ENCODE measurements around the gene IRX2. TPM values are rescaled to one million over a fixed set of nuclear protein-coding genes. Genes with fewer than 3 reads are reported as not detected.

IRX2 gene
- total RNA-seq, 4 donors from 2014 or later: 2.5 to 7.6 (median 5.5) TPM

- H3K4me3 ChIP-seq (replicated peaks in 1 of 3): no peak overlapping the region
- H3K36me3 ChIP-seq: no peaks in the 10 kb centered on the region
- H3K9me3 ChIP-seq: no peaks in the 10 kb centered on the region
- H3K27ac ChIP-seq: no peak overlapping the region
- intact Hi-C loops (cut with DNase I): no loop called here
- TF ChIP-seq POLR2A (IDR thresholded peaks at IDR 0.05): no peak
- no peak for TF ChIP-seq CTCF (IDR thresholded peaks at IDR 0.05)
- WGBS, 2 donors: 20 to 27% methylated on average over 8 to 40 of the region's 86 CpGs
- peaks cover 9 to 14% of the 10 kb centered on the region in 2 donors for H3K4me1 ChIP-seq
- DNase-seq: no peak
- H3K27me3 ChIP-seq: peaks cover 6% of the 10 kb centered on the region
Measured at GRCh38 chr5:2748179-2748860, 3.2 kb downstream of the IRX2 start.

GRCh38 chr5:2747363-2748162 lies 3.9 kb downstream of the IRX2 start:
- no peak for TF ChIP-seq POLR2A (IDR thresholded peaks at IDR 0.05)
- Histone ChIP-seq H3K4me1 (peaks cover 5 to 14% of the 10 kb centered on the region in 2 donors), H3K27me3 (peaks cover 6% of the 10 kb centered on the region), H3K4me3 (replicated peaks in 1 of 3) (no peak overlapping the region), H3K27ac (no peak overlapping the region), H3K9me3 (no peaks in the 10 kb centered on the region), H3K36me3 (no peaks in the 10 kb centered on the region)
- DNase-seq: no peak
- WGBS, 2 donors: 38 to 43% methylated on average over 25 to 26 of the region's 26 CpGs
- intact Hi-C loops (cut with DNase I): no loop called here

GRCh38 chr5:2746561-2747032 lies 4.9 kb downstream of the IRX2 start:
- H3K27me3 ChIP-seq: peaks cover 6% of the 10 kb centered on the region
- intact Hi-C loops (cut with DNase I): no loop called here
- no peaks in the 10 kb centered on the region for H3K36me3 ChIP-seq
- H3K27ac ChIP-seq: no peak overlapping the region
- H3K9me3 ChIP-seq: no peaks in the 10 kb centered on the region
- WGBS, 2 donors: 31 to 47% methylated on average over 3 of the region's 3 CpGs
- peaks cover 4 to 14% of the 10 kb centered on the region in 2 donors for H3K4me1 ChIP-seq
- no peak for TF ChIP-seq CTCF (IDR thresholded peaks at IDR 0.05)
- no peak for TF ChIP-seq POLR2A (IDR thresholded peaks at IDR 0.05)
- no peak for DNase-seq
- H3K4me3 ChIP-seq (replicated peaks in 1 of 3): no peak overlapping the region

GRCh38 chr5:2744485-2744884 lies 7.0 kb downstream of the IRX2 start:
- TF ChIP-seq CTCF (IDR thresholded peaks at IDR 0.05) (no peak), POLR2A (IDR thresholded peaks at IDR 0.05) (no peak)
- Histone ChIP-seq H3K27me3 (peaks cover 7% of the 10 kb centered on the region), H3K4me3 (replicated peaks in 1 of 3) (no peak overlapping the region), H3K9me3 (no peaks in the 10 kb centered on the region), H3K27ac (no peak overlapping the region), H3K4me1 (peaks cover 0 to 3% of the 10 kb centered on the region in 2 donors), H3K36me3 (no peaks in the 10 kb centered on the region)
- intact Hi-C loops (cut with DNase I): no loop called here
- DNase-seq: no peak
- 68 to 77% methylated on average over 2 of the region's 2 CpGs for WGBS, 2 donors

GRCh38 chr5:2742921-2743679 lies 8.4 kb downstream of the IRX2 start:
- TF ChIP-seq POLR2A (IDR thresholded peaks at IDR 0.05) (no peak), CTCF (IDR thresholded peaks at IDR 0.05) (no peak)
- WGBS, 2 donors: 16 to 27% methylated on average over 37 to 48 of the region's 55 CpGs
- Histone ChIP-seq H3K4me1 (peaks cover 0 to 9% of the 10 kb centered on the region in 2 donors), H3K36me3 (no peaks in the 10 kb centered on the region), H3K27me3 (peaks cover 11% of the 10 kb centered on the region), H3K4me3 (replicated peaks in 1 of 3) (no peak overlapping the region), H3K9me3 (no peaks in the 10 kb centered on the region), H3K27ac (no peak overlapping the region)
- no peak for DNase-seq
- intact Hi-C loops (cut with DNase I): no loop called here
